ENCODE data around the gene TMEM98.
"Not testable (repeated sequence)": the region's sequence is repeated elsewhere in the genome, so short reads cannot be mapped to it uniquely, and the experiment has no call there.

Gene TMEM98

GRCh38 chr17:32946375-32947135 lies 18.6 kb downstream of the TMEM98 start:
- no peak overlapping the region for H3K23ac ChIP-seq (ENCODE audit: low read length)
- H3K79me1 ChIP-seq (ENCODE audit: low read length): peaks cover 6% of the 10 kb centered on the region
- no peak overlapping the region for H4K8ac ChIP-seq (ENCODE audit: low read depth, low read length)
- H4K12ac ChIP-seq (ENCODE audit: low read depth, low read length): no peak overlapping the region
- H2AK5ac ChIP-seq (ENCODE audit: low read length): no peak overlapping the region
- no peak overlapping the region for H3K14ac ChIP-seq (ENCODE audit: low read length)
- H3K27me3 ChIP-seq (ENCODE audit: insufficient read depth, low read length): no peaks in the 10 kb centered on the region
- H2BK5ac ChIP-seq (ENCODE audit: low read depth, low read length, poor library complexity): no peak overlapping the region
- H3K4ac ChIP-seq (ENCODE audit: low read depth, low read length): no peak overlapping the region
- no CpG with 5 or more reads among the region's 3 CpGs for WGBS (ENCODE audit: extremely low coverage, insufficient coverage, insufficient read length)
- H3K4me2 ChIP-seq (ENCODE audit: low read length): no peak overlapping the region
- no peak overlapping the region for H3K4me3 ChIP-seq (ENCODE audit: low read depth, low read length)
- H2AFZ ChIP-seq (ENCODE audit: insufficient read depth, low read length, poor library complexity): no peak overlapping the region
- H3K27ac ChIP-seq (ENCODE audit: low read depth, low read length): no peak overlapping the region
- peaks cover 2% of the 10 kb centered on the region in 2 experiments for H3K36me3 ChIP-seq (ENCODE audit: control insufficient read depth in 1 of 2, insufficient read depth in 2 of 2, low read length in 2 of 2)
- no peak overlapping the region for H3K18ac ChIP-seq (ENCODE audit: low read length)
- H3K9me3 ChIP-seq (ENCODE audit: insufficient read depth, low read depth, low read length): no peaks in the 10 kb centered on the region
- no peak for DNase-seq
- no peak overlapping the region for H2BK120ac ChIP-seq (ENCODE audit: insufficient read depth, low read length, poor library complexity)
- no peak overlapping the region for H4K91ac ChIP-seq (ENCODE audit: low read depth, low read length)
- no peak overlapping the region for H3K9ac ChIP-seq (ENCODE audit: low read length)
- H3K4me1 ChIP-seq (ENCODE audit: control insufficient read depth in 1 of 2, insufficient read depth in 2 of 2, low read length in 2 of 2): peaks cover 14 to 15% of the 10 kb centered on the region in 2 experiments
- H2BK12ac ChIP-seq (ENCODE audit: low read length): no peak overlapping the region
- no peaks in the 10 kb centered on the region for H3K79me2 ChIP-seq (ENCODE audit: control insufficient read depth, insufficient read depth, low read length, poor library complexity)

GRCh38 chr17:32947736-32948135 lies 19.8 kb downstream of the TMEM98 start:
- Histone ChIP-seq H3K79me1 (ENCODE audit: low read length) (peaks cover 6% of the 10 kb centered on the region), H4K91ac (ENCODE audit: low read depth, low read length) (no peak overlapping the region), H3K23ac (ENCODE audit: low read length) (no peak overlapping the region), H4K12ac (ENCODE audit: low read depth, low read length) (no peak overlapping the region), H3K4me2 (ENCODE audit: low read length) (no peak overlapping the region), H3K27ac (ENCODE audit: low read depth, low read length) (no peak overlapping the region), H3K18ac (ENCODE audit: low read length) (no peak overlapping the region), H2BK5ac (ENCODE audit: low read depth, low read length, poor library complexity) (no peak overlapping the region), H3K4me3 (ENCODE audit: low read depth, low read length) (no peak overlapping the region), H3K4ac (ENCODE audit: low read depth, low read length) (no peak overlapping the region), H4K8ac (ENCODE audit: low read depth, low read length) (no peak overlapping the region), H2BK12ac (ENCODE audit: low read length) (no peak overlapping the region), H2AFZ (ENCODE audit: insufficient read depth, low read length, poor library complexity) (no peak overlapping the region), H3K27me3 (ENCODE audit: insufficient read depth, low read length) (no peaks in the 10 kb centered on the region), H3K14ac (ENCODE audit: low read length) (no peak overlapping the region), H3K9ac (ENCODE audit: low read length) (no peak overlapping the region), H2BK120ac (ENCODE audit: insufficient read depth, low read length, poor library complexity) (no peak overlapping the region), H2AK5ac (ENCODE audit: low read length) (no peak overlapping the region), H3K36me3 (ENCODE audit: control insufficient read depth in 1 of 2, insufficient read depth in 2 of 2, low read length in 2 of 2) (no peaks in the 10 kb centered on the region), H3K79me2 (ENCODE audit: control insufficient read depth, insufficient read depth, low read length, poor library complexity) (no peaks in the 10 kb centered on the region), H3K9me3 (ENCODE audit: insufficient read depth, low read depth, low read length) (no peaks in the 10 kb centered on the region), H3K4me1 (ENCODE audit: control insufficient read depth in 1 of 2, insufficient read depth in 2 of 2, low read length in 2 of 2) (peaks cover 14 to 15% of the 10 kb centered on the region in 2 experiments)
- WGBS (ENCODE audit: extremely low coverage, insufficient coverage, insufficient read length): no CpG with 5 or more reads among the region's 1 CpG
- no peak for DNase-seq

- H2BK120ac ChIP-seq (ENCODE audit: insufficient read depth, low read length, poor library complexity): no peak overlapping the region
- no peak overlapping the region for H3K4me3 ChIP-seq (ENCODE audit: low read depth, low read length)
- no peaks in the 10 kb centered on the region for H3K79me2 ChIP-seq (ENCODE audit: control insufficient read depth, insufficient read depth, low read length, poor library complexity)
- no peak overlapping the region for H3K14ac ChIP-seq (ENCODE audit: low read length)
- H3K27ac ChIP-seq (ENCODE audit: low read depth, low read length): no peak overlapping the region
- H2AFZ ChIP-seq (ENCODE audit: insufficient read depth, low read length, poor library complexity): no peak overlapping the region
- no peaks in the 10 kb centered on the region for H3K27me3 ChIP-seq (ENCODE audit: insufficient read depth, low read length)
- H4K8ac ChIP-seq (ENCODE audit: low read depth, low read length): no peak overlapping the region
- no CpG with 5 or more reads among the region's 7 CpGs for WGBS (ENCODE audit: extremely low coverage, insufficient coverage, insufficient read length)
- no peak overlapping the region for H4K12ac ChIP-seq (ENCODE audit: low read depth, low read length)
- no peak overlapping the region for H3K23ac ChIP-seq (ENCODE audit: low read length)
- H3K4me1 ChIP-seq (ENCODE audit: control insufficient read depth in 1 of 2, insufficient read depth in 2 of 2, low read length in 2 of 2): peaks cover 3 to 4% of the 10 kb centered on the region in 2 experiments
- H4K91ac ChIP-seq (ENCODE audit: low read depth, low read length): no peak overlapping the region
- no peak overlapping the region for H2BK5ac ChIP-seq (ENCODE audit: low read depth, low read length, poor library complexity)
- no peak overlapping the region for H2AK5ac ChIP-seq (ENCODE audit: low read length)
- H3K36me3 ChIP-seq (ENCODE audit: control insufficient read depth in 1 of 2, insufficient read depth in 2 of 2, low read length in 2 of 2): no peaks in the 10 kb centered on the region
- no peak overlapping the region for H3K18ac ChIP-seq (ENCODE audit: low read length)
- H3K9ac ChIP-seq (ENCODE audit: low read length): no peak overlapping the region
- no peak overlapping the region for H3K4me2 ChIP-seq (ENCODE audit: low read length)
- no peak overlapping the region for H2BK12ac ChIP-seq (ENCODE audit: low read length)
- H3K4ac ChIP-seq (ENCODE audit: low read depth, low read length): no peak overlapping the region
- no peaks in the 10 kb centered on the region for H3K9me3 ChIP-seq (ENCODE audit: insufficient read depth, low read depth, low read length)
- H3K79me1 ChIP-seq (ENCODE audit: low read length): peaks cover 2% of the 10 kb centered on the region
- DNase-seq: no peak
Measured at GRCh38 chr17:32949181-32949580, 21.2 kb downstream of the TMEM98 start.

GRCh38 chr17:32952491-32952890 lies 24.5 kb downstream of the TMEM98 start:
- H2AK5ac ChIP-seq (ENCODE audit: low read length); H4K12ac ChIP-seq (ENCODE audit: low read depth, low read length); H4K8ac ChIP-seq (ENCODE audit: low read depth, low read length); DNase-seq; H3K18ac ChIP-seq (ENCODE audit: low read length); H4K91ac ChIP-seq (ENCODE audit: low read depth, low read length); H3K9ac ChIP-seq (ENCODE audit: low read length); H3K79me1 ChIP-seq (ENCODE audit: low read length); H2BK120ac ChIP-seq (ENCODE audit: insufficient read depth, low read length, poor library complexity); H3K4me3 ChIP-seq (ENCODE audit: low read depth, low read length); H2BK12ac ChIP-seq (ENCODE audit: low read length); H3K4me2 ChIP-seq (ENCODE audit: low read length); H3K27me3 ChIP-seq (ENCODE audit: insufficient read depth, low read length); H2BK5ac ChIP-seq (ENCODE audit: low read depth, low read length, poor library complexity); H3K9me3 ChIP-seq (ENCODE audit: insufficient read depth, low read depth, low read length); H3K4ac ChIP-seq (ENCODE audit: low read depth, low read length); H3K79me2 ChIP-seq (ENCODE audit: control insufficient read depth, insufficient read depth, low read length, poor library complexity); H3K14ac ChIP-seq (ENCODE audit: low read length); H3K36me3 ChIP-seq (ENCODE audit: control insufficient read depth in 1 of 2, insufficient read depth in 2 of 2, low read length in 2 of 2); H3K23ac ChIP-seq (ENCODE audit: low read length); H3K27ac ChIP-seq (ENCODE audit: low read depth, low read length); H2AFZ ChIP-seq (ENCODE audit: insufficient read depth, low read length, poor library complexity); H3K4me1 ChIP-seq (ENCODE audit: control insufficient read depth in 1 of 2, insufficient read depth in 2 of 2, low read length in 2 of 2): not testable (repeated sequence)
- WGBS (ENCODE audit: extremely low coverage, insufficient coverage, insufficient read length): no CpG with 5 or more reads among the region's 1 CpG
